Measurements from ENCODE around the gene ZNF350.

GRCh38 chr19:51948975-51949374, 37.7 kb downstream of the ZNF350 start:
- TF ChIP-seq CTCF (IDR thresholded peaks at IDR 0.05) (no peak), POLR2A (IDR thresholded peaks at IDR 0.05) (no peak), POLR2AphosphoS5 (IDR thresholded peaks at IDR 0.05) (no peak)
